ENCODE results near the gene TAS1R1.
A peak's percentile ranks its signal among the peaks of the same experiment; 100 is the strongest.

The TAS1R1 gene

GRCh38 chr1:6509220-6509918, 45.7 kb upstream of the TAS1R1 start:
- peak overlapping the region in 3 of 11 experiments; percentile 21 to 54 (median 48); a peak in 6 of 22 replicates for H3K27ac ChIP-seq
- no peaks in the 10 kb centered on the region for H3K9me3 ChIP-seq (replicated peaks in 1 of 11)
- TF ChIP-seq Cebpa-rat (IDR thresholded peaks at IDR 0.05): no peak
- H3K4me1 ChIP-seq: peaks cover 41 to 80% (median 58%) of the 10 kb centered on the region in 10 experiments
- H3K36me3 ChIP-seq: no peaks in the 10 kb centered on the region
- H3K4me2 ChIP-seq: peak overlapping the region; percentile 64 to 96 (median 84)
- peak overlapping the region in 2 of 10 experiments; percentile 13 to 21; a peak in 2 of 20 replicates for H3K4me3 ChIP-seq
- H3K9ac ChIP-seq: peak overlapping the region in 5 of 11 experiments; percentile 1 to 52 (median 35); a peak in 8 of 22 replicates
- peaks cover 0 to 81% (median 14%) of the 10 kb centered on the region in 11 experiments; a peak in 11 of 22 replicates for H4K20me1 ChIP-seq
- H3K27me3 ChIP-seq: peaks cover 0 to 69% (median 0%) of the 10 kb centered on the region in 11 experiments; a peak in 8 of 22 replicates

DNA sequence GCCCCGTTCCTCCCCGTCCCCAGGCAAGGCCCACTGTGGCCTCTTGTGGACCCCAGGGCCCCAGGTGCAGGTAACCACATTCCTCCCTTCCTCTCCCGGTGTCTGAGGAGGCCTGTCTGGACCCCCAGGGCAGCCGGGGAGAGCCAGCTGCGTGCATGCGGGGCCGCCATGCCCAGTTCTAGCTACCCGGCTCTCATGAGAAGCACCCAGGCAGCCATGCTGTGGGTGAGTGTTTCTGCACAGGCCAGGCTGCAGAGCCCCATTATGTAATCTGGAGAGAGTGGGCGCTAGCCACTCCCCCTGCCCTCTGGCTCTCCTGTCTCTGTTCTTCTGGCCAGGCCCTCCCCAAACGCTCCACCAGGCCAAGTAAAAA, 45.2 kb upstream of the TAS1R1 start:
- Histone ChIP-seq H3K9me3 (replicated peaks in 1 of 11) (no peaks in the 10 kb centered on the region), H3K4me3 (no peak overlapping the region), H3K4me1 (peaks cover 41 to 74% (median 53%) of the 10 kb centered on the region in 10 experiments), H3K4me2 (peak overlapping the region; percentile 64 to 96 (median 84)), H3K9ac (peak overlapping the region in 4 of 11 experiments; percentile 1 to 52 (median 37); a peak in 5 of 22 replicates), H3K36me3 (no peaks in the 10 kb centered on the region), H3K27ac (peak overlapping the region in 3 of 11 experiments; percentile 21 to 54 (median 48); a peak in 5 of 22 replicates), H3K27me3 (peaks cover 0 to 64% (median 0%) of the 10 kb centered on the region in 11 experiments; a peak in 8 of 22 replicates), H4K20me1 (peaks cover 0 to 77% (median 14%) of the 10 kb centered on the region in 11 experiments; a peak in 11 of 22 replicates)
- TF ChIP-seq Cebpa-rat (IDR thresholded peaks at IDR 0.05): no peak

DNA sequence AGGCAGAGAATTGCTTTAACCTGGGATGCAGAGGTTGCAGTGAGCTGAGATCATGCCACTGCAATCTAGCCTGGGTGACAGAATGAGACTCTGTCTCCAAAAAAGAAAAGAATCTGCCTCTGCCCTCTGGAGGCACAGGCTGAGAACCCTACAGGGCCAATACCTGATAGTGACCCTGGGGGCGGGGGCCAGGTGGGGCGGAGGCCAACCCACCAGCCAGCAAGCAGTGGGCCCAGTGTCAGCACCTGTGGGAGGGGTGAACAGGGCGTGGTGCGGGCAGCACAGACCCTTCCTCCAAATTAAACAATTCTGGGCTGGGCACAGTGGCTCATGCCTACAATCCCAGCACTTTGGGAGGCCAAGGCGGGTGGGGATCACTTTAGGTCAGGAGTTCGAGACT, 44.6 kb upstream of the TAS1R1 start:
- Histone ChIP-seq H3K4me1 (peaks cover 38 to 68% (median 48%) of the 10 kb centered on the region in 10 experiments), H3K36me3 (no peaks in the 10 kb centered on the region), H3K4me3 (no peak overlapping the region), H4K20me1 (peaks cover 0 to 71% (median 14%) of the 10 kb centered on the region in 11 experiments; a peak in 11 of 22 replicates), H3K9me3 (replicated peaks in 1 of 11) (no peaks in the 10 kb centered on the region), H3K27ac (peak overlapping the region in 2 of 11 experiments; percentile 48 to 54; a peak in 1 of 22 replicates), H3K4me2 (peak overlapping the region in 8 of 11 experiments; percentile 79 to 94 (median 84); a peak in 13 of 22 replicates), H3K9ac (0 out of 22 replicates have a peak overlapping the region, but pooled peaks of 1 of the 11 experiments have one; percentile 9), H3K27me3 (peaks cover 0 to 58% (median 0%) of the 10 kb centered on the region in 11 experiments; a peak in 8 of 22 replicates)
- no peak for TF ChIP-seq Cebpa-rat (IDR thresholded peaks at IDR 0.05)

DNA sequence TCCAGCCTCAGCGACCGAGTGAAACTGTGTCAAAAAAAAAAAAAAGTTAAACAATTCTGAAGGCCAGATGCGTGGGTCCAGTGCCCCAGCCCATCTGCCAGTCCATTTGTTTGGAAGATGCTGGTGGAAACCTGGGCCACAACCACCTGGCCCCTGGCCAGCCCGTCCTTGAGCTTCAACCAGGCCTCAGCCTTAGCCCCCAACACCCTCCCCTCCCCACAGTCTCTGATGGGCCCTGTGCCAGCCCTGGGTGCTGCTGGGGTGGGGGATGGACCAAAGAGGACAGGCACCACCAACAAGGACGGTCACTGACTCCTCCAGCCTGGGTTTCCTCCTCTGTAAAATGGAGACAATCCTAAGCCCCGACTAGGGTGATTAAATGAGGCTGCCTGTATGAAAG, 44.1 kb upstream of the TAS1R1 start:
- peaks cover 0 to 52% (median 0%) of the 10 kb centered on the region in 11 experiments; a peak in 8 of 22 replicates for H3K27me3 ChIP-seq
- H3K27ac ChIP-seq: 0 out of 22 replicates have a peak overlapping the region, but pooled peaks of 1 of the 11 experiments have one; percentile 6
- H3K36me3 ChIP-seq: no peaks in the 10 kb centered on the region
- no peaks in the 10 kb centered on the region for H3K9me3 ChIP-seq (replicated peaks in 1 of 11)
- H3K4me3 ChIP-seq: no peak overlapping the region
- H3K9ac ChIP-seq: no peak overlapping the region
- H3K4me2 ChIP-seq: peak overlapping the region in 2 of 11 experiments; percentile 91 to 94; a peak in 4 of 22 replicates
- peaks cover 0 to 65% (median 14%) of the 10 kb centered on the region in 11 experiments; a peak in 11 of 22 replicates for H4K20me1 ChIP-seq
- TF ChIP-seq Cebpa-rat (IDR thresholded peaks at IDR 0.05): no peak
- peaks cover 38 to 64% (median 48%) of the 10 kb centered on the region in 10 experiments for H3K4me1 ChIP-seq

DNA sequence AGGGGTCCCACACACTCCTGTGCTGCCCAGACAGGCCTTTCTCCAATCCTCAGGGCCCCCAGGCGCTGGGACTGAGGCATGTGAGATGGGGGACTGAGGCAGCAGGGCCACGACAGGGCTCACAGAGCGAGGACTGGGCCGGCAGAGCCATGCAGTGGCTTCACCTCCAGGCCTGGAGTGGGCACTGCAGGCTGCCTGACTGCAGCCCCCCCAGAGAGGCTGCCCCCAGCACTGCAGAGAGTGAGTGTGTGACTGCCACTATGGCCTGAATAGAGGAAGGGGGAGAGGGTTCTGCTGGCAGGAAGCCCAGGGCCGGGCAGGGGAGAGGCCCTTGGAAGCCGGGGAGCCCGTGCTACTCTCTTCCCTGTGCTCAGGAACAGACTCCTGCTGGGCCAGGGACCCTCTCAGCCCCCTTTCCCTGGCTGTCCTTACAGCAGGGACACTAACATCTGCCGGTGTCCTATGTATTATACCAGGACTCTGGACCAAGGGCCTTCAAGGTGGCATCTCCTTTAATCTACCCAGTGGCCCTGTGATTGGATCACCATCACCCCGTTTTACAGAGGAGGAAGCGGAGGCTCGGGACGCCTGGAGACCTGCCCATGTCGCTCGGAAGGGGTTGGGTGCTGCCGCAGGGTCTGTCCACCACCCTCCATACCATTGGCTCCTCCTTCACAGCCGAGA, 43.4 kb upstream of the TAS1R1 start:
- Histone ChIP-seq H4K20me1 (peaks cover 0 to 59% (median 11%) of the 10 kb centered on the region in 11 experiments; a peak in 11 of 22 replicates), H3K27me3 (peaks cover 0 to 46% (median 0%) of the 10 kb centered on the region in 11 experiments; a peak in 8 of 22 replicates), H3K27ac (peak overlapping the region in 2 of 11 experiments; percentile 6 to 20; a peak in 1 of 22 replicates), H3K4me3 (no peak overlapping the region), H3K36me3 (no peaks in the 10 kb centered on the region), H3K4me2 (peak overlapping the region in 2 of 11 experiments; percentile 10 to 94; a peak in 2 of 22 replicates), H3K9me3 (replicated peaks in 1 of 11) (no peaks in the 10 kb centered on the region), H3K9ac (0 out of 22 replicates have a peak overlapping the region, but pooled peaks of 2 of the 11 experiments have one; percentile 15 to 20), H3K4me1 (peaks cover 34 to 57% (median 41%) of the 10 kb centered on the region in 10 experiments)
- no peak for TF ChIP-seq Cebpa-rat (IDR thresholded peaks at IDR 0.05)

GRCh38 chr1:6512245-6512907, 42.7 kb upstream of the TAS1R1 start:
- Histone ChIP-seq H3K9me3 (replicated peaks in 1 of 11) (no peaks in the 10 kb centered on the region), H3K36me3 (no peaks in the 10 kb centered on the region), H3K27ac (0 out of 22 replicates have a peak overlapping the region, but pooled peaks of 1 of the 11 experiments have one; percentile 20), H3K4me1 (peaks cover 28 to 50% (median 35%) of the 10 kb centered on the region in 10 experiments), H3K9ac (no peak overlapping the region), H3K27me3 (peaks cover 0 to 45% (median 0%) of the 10 kb centered on the region in 11 experiments; a peak in 8 of 22 replicates), H4K20me1 (peaks cover 0 to 52% (median 9%) of the 10 kb centered on the region in 11 experiments; a peak in 10 of 22 replicates), H3K4me2 (no peak overlapping the region), H3K4me3 (no peak overlapping the region)
- TF ChIP-seq Cebpa-rat (IDR thresholded peaks at IDR 0.05): no peak

DNA sequence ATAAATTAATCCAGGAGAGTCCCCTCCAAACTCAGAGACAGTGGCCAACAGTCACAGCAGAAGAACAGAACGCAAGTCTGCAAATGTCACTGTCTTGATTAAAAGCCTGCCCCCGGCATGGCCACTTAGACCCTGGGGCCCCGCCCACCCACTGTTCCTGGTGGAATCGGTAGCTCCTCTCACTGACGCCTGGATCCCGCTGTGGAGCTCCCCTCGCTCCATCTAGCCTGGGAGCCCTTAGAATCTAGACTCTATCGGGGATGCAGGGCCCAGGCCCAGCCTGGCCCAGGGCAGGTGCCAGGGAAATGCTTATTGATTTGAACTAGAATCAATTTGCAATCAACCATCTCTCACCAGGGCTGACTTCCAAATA, 42.2 kb upstream of the TAS1R1 start:
- Histone ChIP-seq H3K36me3 (no peaks in the 10 kb centered on the region), H3K4me3 (no peak overlapping the region), H4K20me1 (peaks cover 0 to 47% (median 9%) of the 10 kb centered on the region in 11 experiments; a peak in 8 of 22 replicates), H3K27ac (no peak overlapping the region), H3K9me3 (replicated peaks in 1 of 11) (no peaks in the 10 kb centered on the region), H3K27me3 (peaks cover 0 to 43% (median 0%) of the 10 kb centered on the region in 11 experiments; a peak in 8 of 22 replicates), H3K4me2 (no peak overlapping the region), H3K4me1 (peaks cover 22 to 45% (median 29%) of the 10 kb centered on the region in 10 experiments), H3K9ac (no peak overlapping the region)
- TF ChIP-seq Cebpa-rat (IDR thresholded peaks at IDR 0.05): no peak

- Histone ChIP-seq H3K4me3 (no peak overlapping the region), H3K4me1 (peaks cover 18 to 41% (median 25%) of the 10 kb centered on the region in 10 experiments), H3K9ac (no peak overlapping the region), H3K9me3 (replicated peaks in 1 of 11) (no peaks in the 10 kb centered on the region), H3K4me2 (no peak overlapping the region), H4K20me1 (peaks cover 0 to 42% (median 8%) of the 10 kb centered on the region in 11 experiments; a peak in 8 of 22 replicates), H3K27me3 (peaks cover 0 to 38% (median 0%) of the 10 kb centered on the region in 11 experiments; a peak in 8 of 22 replicates), H3K27ac (no peak overlapping the region), H3K36me3 (no peaks in the 10 kb centered on the region)
- TF ChIP-seq Cebpa-rat (IDR thresholded peaks at IDR 0.05): no peak
Observed at GRCh38 chr1:6513320-6513801, 41.7 kb upstream of the TAS1R1 start.
